K562 (cell line): ENCODE results near the gene GEMIN5. TPM values are rescaled to one million over a fixed set of nuclear protein-coding genes. Genes with fewer than 3 reads are reported as not detected.
A peak's percentile ranks its signal among the peaks of the same experiment; 100 is the strongest.

ENCODE experiments used
- AFF1 ChIP-seq, 2 experiments: fragments of 450-650 bp; IDR thresholded peaks; 2 replicates each; pipeline ENCODE4 v1.6.1; 2018; ENCODE audit warnings: mild to moderate bottlenecking in 2 of 2, low read depth in 1 of 2; ENCODE audit not compliant: partially characterized antibody in 2 of 2
- CCNT2 ChIP-seq: IDR thresholded peaks from 2 replicates; pipeline ENCODE4 v1.6.1; 2011; ENCODE audit warnings: borderline replicate concordance, low read depth, mild to moderate bottlenecking, moderate library complexity, mixed read lengths, low read length; ENCODE audit not compliant: insufficient read length; ENCODE audit errors: extremely low read depth
- ERF ChIP-seq: fragments of 450-650 bp; formaldehyde crosslinking; IDR thresholded peaks from 2 replicates; pipeline ENCODE4 v1.4.0; 2020; ENCODE audit warnings: mild to moderate bottlenecking, mixed read lengths
- FOXK1 ChIP-seq: sonication (generic); formaldehyde crosslinking; IDR thresholded peaks from 2 replicates; pipeline ENCODE4 v1.8.0; 2022; ENCODE audit warnings: missing genetic modification reagents, mild to moderate bottlenecking, borderline replicate concordance
- HMBOX1 ChIP-seq: sonication (generic); IDR thresholded peaks from 2 replicates; pipeline ENCODE4 v1.6.1; 2016
- KLF13 ChIP-seq: fragments of 450-650 bp; IDR thresholded peaks from 2 replicates; pipeline ENCODE4 v1.6.1; 2016; ENCODE audit warnings: missing genetic modification characterization, low read depth, mild to moderate bottlenecking, missing compliant biosample characterization, moderate library complexity, borderline replicate concordance
- MLLT1 ChIP-seq, 2 experiments: fragments of 450-650 bp; IDR thresholded peaks; 2 replicates each; pipeline ENCODE4 v1.6.1; 2016
- NFATC3 ChIP-seq: fragments of 450-650 bp; IDR thresholded peaks from 2 replicates; pipeline ENCODE4 v1.6.1; 2017; ENCODE audit warnings: mild to moderate bottlenecking
- REST ChIP-seq, 2 experiments: fragments of 450-650 bp; formaldehyde crosslinking in 1 of 2; IDR thresholded peaks; 2 replicates each; pipeline versions ENCODE4 v1.4.0 to v1.6.1; 2014 to 2020; ENCODE audit warnings: mild to moderate bottlenecking in 2 of 2, borderline replicate concordance in 1 of 2, low read depth in 1 of 2
- RFX1 ChIP-seq: fragments of 450-650 bp; IDR thresholded peaks from 2 replicates; pipeline ENCODE4 v1.6.1; 2016; ENCODE audit warnings: mild to moderate bottlenecking, moderate library complexity
- ZNF3 ChIP-seq: fragments of 250-450 bp; sonication (Bioruptor Pico); IDR thresholded peaks from 2 replicates; pipeline ENCODE4 v1.5.0; 2021; ENCODE audit warnings: mild to moderate bottlenecking, moderate library complexity
- polyA plus RNA-seq, 8 experiments: library from polyadenylated mRNA; depleted of rRNA in 4 of 8; stranded (reverse) in 5 of 8; unstranded in 3 of 8; fragments of >200 nt; fragmentation: Nextera tagmentation in 2 of 8; fragmentation: Illumina TruSeq in 1 of 8; extraction: Ambion mirVana in 2 of 8; extraction: Trizol in 1 of 8; gene quantifications; 2 replicates each; pipeline versions ENCODE4 v1.2.1 to v1.2.3, GENCODE V29; 2011 to 2014; ENCODE audit warnings: inconsistent platforms in 1 of 8, missing spikeins in 1 of 8
- total RNA-seq, 7 experiments: library from RNA; depleted of rRNA in 6 of 7; stranded (reverse); fragments of >200 nt in 6 of 7; fragmentation: Illumina TruSeq in 2 of 7; extraction: Trizol in 2 of 7; gene quantifications; 2 replicates each; pipeline versions ENCODE4 v1.2.1 to v1.2.3, GENCODE V29; 2011 to 2021; ENCODE audit warnings: low replicate concordance in 1 of 7

Gene GEMIN5
- total and polyA plus RNA-seq, 9 of the 15 experiments (the other 6 are each of a cell fraction or from before 2014, with no cell fraction given) = 10.3 to 48.2 (median 34.7) TPM

- TF ChIP-seq AFF1 (IDR thresholded peaks at IDR 0.05; ENCODE audit: low read depth in 1 of 2, partially characterized antibody in 2 of 2) (peak in 1 of 2 experiments; percentile 12), REST (IDR thresholded peaks at IDR 0.05; ENCODE audit: borderline replicate concordance) (peak; percentile 11; the same call in 1 of the 2 replicates), REST (CRISPR knock-in tag; IDR thresholded peaks at IDR 0.05; ENCODE audit: low read depth) (0 out of 2 replicates have a peak, but pooled peaks have one; percentile 69), RFX1 (peak; percentile 96), ERF (peak; percentile 9; the same call in 1 of the 2 replicates), NFATC3 (peak; percentile 94), CCNT2 (peak; percentile 39), FOXK1 (CRISPR knock-in tag) (peak; percentile 51; the same call in 1 of the 2 replicates), HMBOX1 (no peak), KLF13 (tag) (peak; percentile 67; the same call in 1 of the 2 replicates), MLLT1 (IDR thresholded peaks at IDR 0.05) (no peak), ZNF3 (no peak)
Observed at GRCh38 chr5:154857530-154858296, 80.3 kb downstream of the GEMIN5 start (continued).
